H4 (cell line): ENCODE data around the gene MYO15A. TPM values are rescaled to one million over a fixed set of nuclear protein-coding genes. Genes with fewer than 3 reads are reported as not detected.

ENCODE experiments used
- DNase-seq: peaks from one replicate; pipeline ENCODE4 v3.0.0-alpha.2; 2015; ENCODE audit warnings: low spot score
- total RNA-seq: library from RNA; depleted of rRNA; stranded (reverse); fragments of >200 nt; shearing (Covaris generic); gene quantifications from 2 replicates; pipeline ENCODE4 v1.2.3, GENCODE V29; 2014

Gene MYO15A
- total RNA-seq, 1 experiment from 2014 or later: under 0.01 TPM

- no peak for DNase-seq
Observed at GRCh38 chr17:18184143-18185031, 75.8 kb downstream of the MYO15A start.

GRCh38 chr17:18185391-18185790, 76.8 kb downstream of the MYO15A start:
- DNase-seq: no peak

GRCh38 chr17:18185832-18186626, 77.5 kb downstream of the MYO15A start:
- DNase-seq: no peak

- no peak for DNase-seq
Observed at GRCh38 chr17:18186627-18186982, 78.0 kb downstream of the MYO15A start.

- no peak for DNase-seq
Observed at GRCh38 chr17:18187226-18187625, 78.7 kb downstream of the MYO15A start.

GRCh38 chr17:18187821-18188761, 79.5 kb downstream of the MYO15A start:
- DNase-seq: no peak

- no peak for DNase-seq
Observed at GRCh38 chr17:18190628-18191235, 82.2 kb downstream of the MYO15A start.

GRCh38 chr17:18191236-18191667, 82.7 kb downstream of the MYO15A start:
- no peak for DNase-seq

- DNase-seq: no peak
Observed at GRCh38 chr17:18191967-18192366, 83.4 kb downstream of the MYO15A start.

GRCh38 chr17:18194394-18194793, 85.8 kb downstream of the MYO15A start:
- DNase-seq: no peak

- DNase-seq: no peak
Observed at GRCh38 chr17:18194804-18195203, 86.2 kb downstream of the MYO15A start.

- no peak for DNase-seq
Observed at GRCh38 chr17:18195246-18195645, 86.7 kb downstream of the MYO15A start.

GRCh38 chr17:18197535-18198194, 89.1 kb downstream of the MYO15A start:
- DNase-seq: no peak

- no peak for DNase-seq
Observed at GRCh38 chr17:18198530-18198929, 90.0 kb downstream of the MYO15A start.

GRCh38 chr17:18201108-18201507, 92.6 kb downstream of the MYO15A start:
- DNase-seq: no peak

GRCh38 chr17:18203308-18203707, 94.8 kb downstream of the MYO15A start:
- DNase-seq: no peak

- no peak for DNase-seq
Observed at GRCh38 chr17:18205861-18206260, 97.3 kb downstream of the MYO15A start.

GRCh38 chr17:18206962-18207361, 98.4 kb downstream of the MYO15A start:
- DNase-seq: no peak

- DNase-seq: no peak
Observed at GRCh38 chr17:18208092-18208491, 99.5 kb downstream of the MYO15A start.

GRCh38 chr17:18213666-18214270, 105.2 kb downstream of the MYO15A start:
- no peak for DNase-seq
